ENCODE results near the gene MYL6.

MYL6 gene

DNA sequence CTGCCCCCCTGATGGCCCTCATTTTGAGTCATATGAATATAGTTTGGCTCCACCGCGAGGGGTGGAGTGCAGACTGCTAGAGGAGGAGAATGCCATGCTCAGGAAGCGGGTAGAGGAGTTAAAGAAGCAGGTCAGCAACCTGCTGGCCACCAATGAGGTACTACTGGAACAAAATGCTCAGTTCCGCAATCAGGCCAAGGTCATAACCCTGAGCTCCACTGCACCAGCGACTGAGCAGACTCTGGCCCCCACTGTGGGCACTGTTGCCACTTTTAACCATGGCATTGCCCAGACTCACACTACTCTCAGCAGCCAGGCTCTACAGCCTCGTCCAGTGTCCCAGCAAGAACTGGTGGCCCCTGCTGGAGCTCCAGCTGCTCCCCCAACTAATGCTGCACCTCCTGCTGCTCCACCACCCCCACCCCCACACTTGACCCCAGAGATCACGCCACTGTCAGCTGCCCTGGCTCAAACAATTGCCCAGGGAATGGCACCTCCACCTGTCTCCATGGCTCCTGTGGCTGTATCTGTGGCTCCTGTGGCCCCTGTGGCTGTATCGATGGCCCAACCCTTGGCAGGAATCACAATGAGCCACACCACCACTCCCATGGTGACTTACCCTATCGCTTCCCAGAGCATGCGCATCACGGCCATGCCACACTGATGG lies 36.8 kb upstream of the MYL6 start:
- Histone ChIP-seq H3K27me3 (ENCODE audit: control insufficient read depth, insufficient read depth, low read length) (no peaks in the 10 kb centered on the region), H3K4me1 (ENCODE audit: control insufficient read depth, insufficient read depth, low read length) (peaks cover 30% of the 10 kb centered on the region), H3K4me3 (ENCODE audit: low read length) (no peak overlapping the region), H3K27ac (ENCODE audit: low read depth, low read length) (no peak overlapping the region), H3K9ac (ENCODE audit: low read length) (no peak overlapping the region), H3K36me3 (ENCODE audit: control insufficient read depth, insufficient read depth, low read length) (peaks cover 12% of the 10 kb centered on the region)

DNA sequence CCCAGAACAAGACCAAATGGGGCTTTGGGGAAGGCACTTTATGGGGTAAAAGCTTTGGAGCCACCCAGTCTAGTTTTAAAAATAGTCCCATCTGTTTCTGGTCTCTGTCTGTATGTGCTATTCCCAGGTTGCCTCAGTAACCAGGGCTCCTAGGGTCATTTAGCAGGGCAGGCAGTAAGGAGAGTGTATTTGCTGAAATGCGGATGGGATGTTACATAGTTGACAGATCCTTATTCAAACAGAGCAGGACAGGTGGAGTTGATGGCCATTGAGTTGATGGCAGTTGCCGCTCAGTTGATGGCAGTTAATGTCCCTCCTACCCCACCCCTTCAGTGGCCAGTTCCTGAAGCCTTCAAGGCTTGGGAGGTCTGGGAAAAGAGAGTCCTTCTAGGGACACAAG lies 35.5 kb upstream of the MYL6 start:
- Histone ChIP-seq H3K9ac (ENCODE audit: low read length) (no peak overlapping the region), H3K4me3 (ENCODE audit: low read length) (no peak overlapping the region), H3K36me3 (ENCODE audit: control insufficient read depth, insufficient read depth, low read length) (peaks cover 12% of the 10 kb centered on the region), H3K4me1 (ENCODE audit: control insufficient read depth, insufficient read depth, low read length) (peaks cover 40% of the 10 kb centered on the region), H3K27ac (ENCODE audit: low read depth, low read length) (no peak overlapping the region), H3K27me3 (ENCODE audit: control insufficient read depth, insufficient read depth, low read length) (no peaks in the 10 kb centered on the region)

- H3K27ac ChIP-seq (ENCODE audit: low read depth, low read length) = no peak overlapping the region
- peaks cover 31% of the 10 kb centered on the region for H3K4me1 ChIP-seq (ENCODE audit: control insufficient read depth, insufficient read depth, low read length)
- no peak overlapping the region for H3K4me3 ChIP-seq (ENCODE audit: low read length)
- peaks cover 12% of the 10 kb centered on the region for H3K36me3 ChIP-seq (ENCODE audit: control insufficient read depth, insufficient read depth, low read length)
- H3K9ac ChIP-seq (ENCODE audit: low read length) = no peak overlapping the region
- H3K27me3 ChIP-seq (ENCODE audit: control insufficient read depth, insufficient read depth, low read length) = no peaks in the 10 kb centered on the region
Observed at GRCh38 chr12:56124133-56124532, 34.0 kb upstream of the MYL6 start.

DNA sequence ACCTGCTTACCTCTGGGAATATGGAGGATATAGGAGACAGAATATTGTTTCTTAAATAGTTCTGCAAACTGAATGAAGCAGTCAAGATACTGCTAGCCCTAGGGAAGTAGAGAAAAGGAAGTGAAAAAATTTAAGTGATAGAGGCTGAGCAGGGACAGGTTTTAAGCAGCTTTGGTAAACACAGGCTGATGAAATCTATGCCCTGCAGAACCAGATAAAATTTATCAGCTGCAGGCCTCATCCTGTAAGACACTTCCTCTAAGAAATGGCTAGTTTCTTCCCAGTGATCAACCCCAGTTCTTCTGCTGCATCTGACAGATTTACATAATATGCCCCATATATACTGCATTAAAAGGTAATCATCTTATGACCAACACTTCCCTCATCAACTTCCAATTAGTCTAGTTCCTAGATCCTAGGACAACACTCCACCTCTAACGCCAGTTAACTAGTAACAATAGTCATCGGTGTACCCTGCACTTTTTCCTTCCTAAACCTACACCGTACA lies 31.4 kb upstream of the MYL6 start:
- Histone ChIP-seq H3K27me3 (ENCODE audit: control insufficient read depth, insufficient read depth, low read length) (no peaks in the 10 kb centered on the region), H3K9ac (ENCODE audit: low read length) (no peak overlapping the region), H3K27ac (ENCODE audit: low read depth, low read length) (peak overlapping the region; percentile 70), H3K4me3 (ENCODE audit: low read length) (peak overlapping the region; percentile 46), H3K36me3 (ENCODE audit: control insufficient read depth, insufficient read depth, low read length) (peaks cover 7% of the 10 kb centered on the region), H3K4me1 (ENCODE audit: control insufficient read depth, insufficient read depth, low read length) (peaks cover 28% of the 10 kb centered on the region)

GRCh38 chr12:56127485-56127887 lies 30.7 kb upstream of the MYL6 start:
- peak overlapping the region; percentile 70 for H3K27ac ChIP-seq (ENCODE audit: low read depth, low read length)
- no peak overlapping the region for H3K9ac ChIP-seq (ENCODE audit: low read length)
- no peaks in the 10 kb centered on the region for H3K27me3 ChIP-seq (ENCODE audit: control insufficient read depth, insufficient read depth, low read length)
- peak overlapping the region; percentile 46 for H3K4me3 ChIP-seq (ENCODE audit: low read length)
- peaks cover 14% of the 10 kb centered on the region for H3K36me3 ChIP-seq (ENCODE audit: control insufficient read depth, insufficient read depth, low read length)
- peaks cover 24% of the 10 kb centered on the region for H3K4me1 ChIP-seq (ENCODE audit: control insufficient read depth, insufficient read depth, low read length)

DNA sequence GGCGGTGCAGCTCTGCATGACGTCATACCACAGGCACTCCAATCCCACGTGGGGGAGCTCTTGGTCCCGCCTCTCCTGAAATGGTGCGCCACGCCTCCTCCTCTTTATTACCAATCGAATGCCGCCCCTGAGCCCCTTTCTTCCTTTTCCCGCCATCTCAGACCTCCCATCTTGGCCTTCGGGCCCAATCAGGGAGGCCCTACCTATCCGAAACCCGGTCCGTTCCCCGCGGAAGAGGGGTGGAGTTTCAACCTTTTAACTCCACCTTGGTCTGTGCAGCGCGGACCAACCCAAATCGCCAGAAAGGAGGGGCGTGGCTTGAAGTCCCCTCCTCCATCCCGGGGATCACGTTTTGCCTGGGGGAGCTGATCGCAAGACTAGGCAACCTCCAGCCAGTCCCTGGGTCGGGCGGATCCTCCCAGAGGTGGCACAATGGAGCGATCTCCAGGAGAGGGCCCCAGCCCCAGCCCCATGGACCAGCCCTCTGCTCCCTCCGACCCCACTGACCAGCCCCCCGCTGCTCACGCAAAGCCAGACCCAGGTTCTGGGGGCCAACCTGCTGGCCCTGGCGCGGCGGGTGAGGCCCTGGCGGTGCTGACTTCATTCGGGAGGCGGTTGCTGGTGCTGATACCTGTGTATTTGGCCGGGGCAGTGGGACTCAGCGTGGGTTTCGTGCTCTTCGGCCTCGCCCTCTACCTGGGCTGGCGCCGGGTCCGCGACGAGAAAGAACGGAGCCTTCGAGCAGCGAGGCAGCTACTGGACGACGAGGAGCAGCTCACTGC lies 30.1 kb upstream of the MYL6 start, which contains the start of gene ESYT1:
Gene ESYT1 (plus strand): TSS at position 380 of the 782 bp plus-strand sequence. CDS start 53 bp downstream, at position 433.
- H3K27me3 ChIP-seq (ENCODE audit: control insufficient read depth, insufficient read depth, low read length) = no peaks in the 10 kb centered on the region
- H3K36me3 ChIP-seq (ENCODE audit: control insufficient read depth, insufficient read depth, low read length) = peaks cover 18% of the 10 kb centered on the region
- H3K4me3 ChIP-seq (ENCODE audit: low read length) = peak within 1 kb of the TSS; percentile 94
- H3K27ac ChIP-seq (ENCODE audit: low read depth, low read length) = peak within 1 kb of the TSS; percentile 95
- peak within 1 kb of the TSS; percentile 77 for H3K9ac ChIP-seq (ENCODE audit: low read length)
- peaks cover 19% of the 10 kb centered on the region for H3K4me1 ChIP-seq (ENCODE audit: control insufficient read depth, insufficient read depth, low read length)

DNA sequence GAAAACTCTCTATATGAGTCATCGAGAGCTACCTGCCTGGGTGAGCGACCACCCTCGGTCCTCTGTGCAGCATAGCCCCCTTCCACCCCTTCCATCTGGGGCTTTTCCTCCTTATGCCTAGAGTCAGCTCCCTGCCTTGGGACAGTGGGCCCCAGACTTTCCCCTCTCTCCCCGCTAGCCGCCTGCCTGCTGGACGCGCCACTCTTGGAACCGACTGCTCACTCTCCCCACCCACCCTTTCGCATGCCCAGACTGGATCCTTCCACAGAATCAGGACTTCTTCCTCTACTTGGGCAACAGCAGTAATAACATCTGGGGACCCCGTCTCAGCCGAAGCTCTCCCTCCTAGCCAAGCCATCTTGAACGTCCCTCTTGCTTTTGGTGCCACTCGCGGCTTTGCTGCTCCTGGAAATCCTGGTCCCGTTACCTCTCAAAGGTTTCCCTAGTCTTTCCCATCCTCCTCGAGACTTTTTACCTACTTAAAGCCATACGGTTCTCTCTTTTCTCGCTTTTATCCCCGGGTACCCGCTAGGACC lies 29.4 kb upstream of the MYL6 start:
- Histone ChIP-seq H3K27ac (ENCODE audit: low read depth, low read length) (peak overlapping the region; percentile 95), H3K4me3 (ENCODE audit: low read length) (peak overlapping the region; percentile 94), H3K36me3 (ENCODE audit: control insufficient read depth, insufficient read depth, low read length) (peaks cover 24% of the 10 kb centered on the region), H3K4me1 (ENCODE audit: control insufficient read depth, insufficient read depth, low read length) (peaks cover 19% of the 10 kb centered on the region), H3K27me3 (ENCODE audit: control insufficient read depth, insufficient read depth, low read length) (no peaks in the 10 kb centered on the region), H3K9ac (ENCODE audit: low read length) (peak overlapping the region; percentile 77)

- Histone ChIP-seq H3K27ac (ENCODE audit: low read depth, low read length) (peak overlapping the region; percentile 95), H3K4me3 (ENCODE audit: low read length) (peak overlapping the region; percentile 94), H3K36me3 (ENCODE audit: control insufficient read depth, insufficient read depth, low read length) (peaks cover 30% of the 10 kb centered on the region), H3K4me1 (ENCODE audit: control insufficient read depth, insufficient read depth, low read length) (peaks cover 19% of the 10 kb centered on the region), H3K9ac (ENCODE audit: low read length) (peak overlapping the region; percentile 77), H3K27me3 (ENCODE audit: control insufficient read depth, insufficient read depth, low read length) (no peaks in the 10 kb centered on the region)
Observed at GRCh38 chr12:56129206-56129941, 28.8 kb upstream of the MYL6 start.

- H3K4me3 ChIP-seq (ENCODE audit: low read length) = peak overlapping the region; percentile 94
- H3K27ac ChIP-seq (ENCODE audit: low read depth, low read length) = peak overlapping the region; percentile 95
- H3K4me1 ChIP-seq (ENCODE audit: control insufficient read depth, insufficient read depth, low read length) = peaks cover 19% of the 10 kb centered on the region
- no peaks in the 10 kb centered on the region for H3K27me3 ChIP-seq (ENCODE audit: control insufficient read depth, insufficient read depth, low read length)
- H3K9ac ChIP-seq (ENCODE audit: low read length) = no peak overlapping the region
- H3K36me3 ChIP-seq (ENCODE audit: control insufficient read depth, insufficient read depth, low read length) = peaks cover 30% of the 10 kb centered on the region
Observed at GRCh38 chr12:56129942-56130495, 28.1 kb upstream of the MYL6 start.

GRCh38 chr12:56130876-56131275 lies 27.3 kb upstream of the MYL6 start:
- no peak overlapping the region for H3K4me3 ChIP-seq (ENCODE audit: low read length)
- H3K9ac ChIP-seq (ENCODE audit: low read length) = no peak overlapping the region
- H3K27me3 ChIP-seq (ENCODE audit: control insufficient read depth, insufficient read depth, low read length) = no peaks in the 10 kb centered on the region
- H3K4me1 ChIP-seq (ENCODE audit: control insufficient read depth, insufficient read depth, low read length) = peaks cover 19% of the 10 kb centered on the region
- H3K36me3 ChIP-seq (ENCODE audit: control insufficient read depth, insufficient read depth, low read length) = peaks cover 30% of the 10 kb centered on the region
- H3K27ac ChIP-seq (ENCODE audit: low read depth, low read length) = no peak overlapping the region

- Histone ChIP-seq H3K9ac (ENCODE audit: low read length) (no peak overlapping the region), H3K27ac (ENCODE audit: low read depth, low read length) (no peak overlapping the region), H3K4me1 (ENCODE audit: control insufficient read depth, insufficient read depth, low read length) (no peaks in the 10 kb centered on the region), H3K36me3 (ENCODE audit: control insufficient read depth, insufficient read depth, low read length) (peaks cover 58% of the 10 kb centered on the region), H3K27me3 (ENCODE audit: control insufficient read depth, insufficient read depth, low read length) (no peaks in the 10 kb centered on the region), H3K4me3 (ENCODE audit: low read length) (no peak overlapping the region)
Observed at GRCh38 chr12:56134897-56135296, 23.3 kb upstream of the MYL6 start.

All from rectal smooth muscle tissue (tissue), 1 donor.